B cell (primary cell): ENCODE data around the gene ODAD4. TPM values are rescaled to one million over a fixed set of nuclear protein-coding genes. Genes with fewer than 3 reads are reported as not detected.

ENCODE experiments used
- ATAC-seq: fragments of 200-7000 bp; cut with Tn5 transposase; one replicate; pipeline ENCODE4 v1.10.0; 2021; ENCODE audit warnings: low read depth, mild to moderate bottlenecking, moderate number of reproducible peaks, moderate library complexity
- CTCF ChIA-PET: fragments of 350-600 bp; sonication (Branson Sonifier 250); formaldehyde crosslinking; loops from one replicate; lab custom pipeline; 2021; ENCODE audit warnings: antibody characterized with exemption, inconsistent platforms; lab: Charles Lee
- POLR2A ChIA-PET: fragments of 350-600 bp; sonication (Branson Sonifier 250); formaldehyde crosslinking; loops from one replicate; lab custom pipeline; 2021; ENCODE audit warnings: antibody characterized with exemption; lab: Charles Lee
- DNase-seq: peaks from one replicate; pipeline ENCODE4 v3.0.0; 2013
- H2AFZ ChIP-seq: 2 replicates; pipeline ENCODE4 v1.6.1; 2012; ENCODE audit warnings: mild to moderate bottlenecking, low read depth, low read length; ENCODE audit not compliant: insufficient read depth, poor library complexity, severe bottlenecking
- H3K27ac ChIP-seq, 2 donors: 1 replicate in 1 of 2; 2 replicates in 1 of 2; pipeline ENCODE4 v1.5.1; 2012 to 2013; ENCODE audit warnings: low read length in 2 of 2, mild to moderate bottlenecking in 2 of 2, moderate library complexity in 1 of 2
- H3K27me3 ChIP-seq, 4 experiments: fragments of 200-600 bp in 1 of 4; sonication (generic) in 1 of 4; replicated peaks in 1 of 4; 1 replicate in 2 of 4; 2 replicates in 2 of 4; pipeline versions ENCODE4 v1.6.1 to v1.7.0; 2013 to 2016; ENCODE audit warnings: low read length in 3 of 4, mild to moderate bottlenecking in 2 of 4, mixed read lengths in 1 of 4, moderate library complexity in 1 of 4; ENCODE audit not compliant: insufficient read depth in 4 of 4, control insufficient read depth in 3 of 4; ENCODE audit errors: control extremely low read depth in 1 of 4
- H3K36me3 ChIP-seq, 2 experiments: replicated peaks in 1 of 2; 1 replicate in 1 of 2; 2 replicates in 1 of 2; pipeline versions ENCODE4 v1.6.1 to v1.7.1; 2013; ENCODE audit warnings: low read length in 1 of 2; ENCODE audit not compliant: insufficient read depth in 2 of 2, control insufficient read depth in 1 of 2; ENCODE audit errors: control extremely low read depth in 1 of 2, extremely low read depth in 1 of 2
- H3K4me1 ChIP-seq, 2 donors: fragments of 200-600 bp in 1 of 2; sonication (generic) in 1 of 2; 1 replicate in 1 of 2; 2 replicates in 1 of 2; pipeline versions ENCODE4 v1.5.1 to v1.6.1; 2013 to 2017; ENCODE audit warnings: low read length in 2 of 2; ENCODE audit not compliant: control insufficient read depth in 2 of 2, insufficient read depth in 2 of 2
- H3K4me2 ChIP-seq: replicated peaks from 2 replicates; pipeline ENCODE3; 2012; ENCODE audit warnings: mild to moderate bottlenecking, low read depth, low read length; ENCODE audit not compliant: poor library complexity, severe bottlenecking
- H3K4me3 ChIP-seq, 5 experiments: fragments of 200-600 bp in 1 of 5; sonication (generic) in 1 of 5; 1 replicate in 3 of 5; 2 replicates in 2 of 5; pipeline versions ENCODE4 v1.5.1 to v1.7.0; 2011 to 2016; ENCODE audit warnings: low read length in 4 of 5, mild to moderate bottlenecking in 4 of 5, low read depth in 2 of 5, control low read depth in 1 of 5, moderate library complexity in 1 of 5; ENCODE audit not compliant: insufficient read depth in 1 of 5; ENCODE audit errors: control extremely low read depth in 1 of 5, extremely low read depth in 1 of 5
- H3K79me2 ChIP-seq: fragments of 200-600 bp; sonication (generic); one replicate; pipeline ENCODE4 v1.6.0; 2016; ENCODE audit warnings: low read length; ENCODE audit not compliant: control insufficient read depth, insufficient read depth
- H3K9ac ChIP-seq: fragments of 200-600 bp; sonication (generic); 2 replicates; pipeline ENCODE4 v1.6.1; 2017; ENCODE audit warnings: mild to moderate bottlenecking, low read length, moderate library complexity
- H3K9me3 ChIP-seq, 3 donors: one replicate each; pipeline versions ENCODE4 v1.6.1 to v1.7.1; 2013; ENCODE audit warnings: low read length in 2 of 3; ENCODE audit not compliant: control insufficient read depth in 2 of 3, insufficient read depth in 1 of 3; ENCODE audit errors: control extremely low read depth in 1 of 3
- H4K20me1 ChIP-seq: 2 replicates; pipeline ENCODE4 v1.6.0; 2012; ENCODE audit warnings: mild to moderate bottlenecking, low read length; ENCODE audit not compliant: insufficient read depth, control insufficient read depth, poor library complexity, severe bottlenecking
- H3K27ac Mint-ChIP-seq: one replicate; pipeline ENCODE4 v1.8.0; 2021; ENCODE audit warnings: mixed read lengths
- H3K27me3 Mint-ChIP-seq: one replicate; pipeline ENCODE4 v1.8.0; 2021; ENCODE audit warnings: mixed read lengths
- H3K4me1 Mint-ChIP-seq: one replicate; pipeline ENCODE4 v1.8.0; 2021; ENCODE audit warnings: mixed read lengths
- H3K4me3 Mint-ChIP-seq: one replicate; pipeline ENCODE4 v1.8.0; 2021; ENCODE audit warnings: mixed read lengths
- H3K9me3 Mint-ChIP-seq: one replicate; pipeline ENCODE4 v1.8.0; 2022; ENCODE audit warnings: mixed read lengths; ENCODE audit not compliant: insufficient read depth
- CTCF ChIP-seq: fragments of 200-600 bp; IDR thresholded peaks from one replicate; pipeline ENCODE4 v1.8.0; 2022; ENCODE audit warnings: antibody characterized with exemption, mild to moderate bottlenecking
- EZH2 ChIP-seq: IDR thresholded peaks from 2 replicates; pipeline ENCODE4 v1.6.1; 2012; ENCODE audit warnings: borderline replicate concordance, low read depth, mild to moderate bottlenecking, moderate library complexity, low read length; ENCODE audit not compliant: insufficient read depth, poor library complexity, severe bottlenecking
- WGBS: methylation state at CpG from one replicate; pipeline ENCODE4 v1.1.5; 2013; ENCODE audit warnings: missing lambda C conversion rate; ENCODE audit not compliant: insufficient coverage; 5-methylcytosine and 5-hydroxymethylcytosine counted together
- intact Hi-C: fragments of 100-400 bp; cut with micrococcal nuclease; formaldehyde crosslinking; loops from one replicate; pipeline ENCODE4 v1.10.0; 2022
- polyA plus RNA-seq: library from polyadenylated mRNA; depleted of rRNA; stranded (reverse); fragments of >200 nt; gene quantifications from 2 replicates; pipeline ENCODE4 v1.2.3, GENCODE V29; 2012
- total RNA-seq, 2 donors: library from RNA; stranded (reverse); fragments of 120-200 nt in 1 of 2; gene quantifications; 1 replicate in 1 of 2; 2 replicates in 1 of 2; pipeline versions ENCODE4 v1.2.3 to v1.2.4, GENCODE V29; 2013 to 2022

Gene ODAD4
- total and polyA plus RNA-seq, 2 donors (not counting 1 experiment from before 2014, with no cell fraction given), result 0.27 TPM; not detected in 1

- Mint-ChIP-seq H3K4me1 (peaks cover 26% of the 10 kb centered on the region), H3K4me3 (peak overlapping the region; percentile 20), H3K9me3 (no peaks in the 10 kb centered on the region), H3K27ac (peak overlapping the region; percentile 59), H3K27me3 (no peaks in the 10 kb centered on the region)
- no peak overlapping the region for H3K4me2 ChIP-seq
- H3K79me2 ChIP-seq, result peaks cover 8% of the 10 kb centered on the region
- H3K27me3 ChIP-seq, result no peaks in the 10 kb centered on the region
- H3K4me1 ChIP-seq, result peaks cover 9 to 33% of the 10 kb centered on the region in 2 donors
- peaks cover 0 to 3% (median 0%) of the 10 kb centered on the region in 3 donors for H3K9me3 ChIP-seq
- ChIA-PET POLR2A (interaction anchor here (1.2 kb wide), 1 partner anchor 10 kb away, joined by 3 read pairs; the partner anchor contains the start of gene CNP), CTCF (interaction anchor here (0.6 to 2.8 kb wide), 4 partner anchors 13 to 92 kb away, joined by 3 to 11 read pairs (median 6); partner anchors contain the start of gene DNAJC7)
- intact Hi-C loops, result no loop called here
- no peak overlapping the region for H3K4me3 ChIP-seq
- peaks cover 1 to 77% of the 10 kb centered on the region in 2 experiments for H3K36me3 ChIP-seq
- TF ChIP-seq CTCF, result no peak
- TF ChIP-seq EZH2, result no peak
- peaks cover 27% of the 10 kb centered on the region for H4K20me1 ChIP-seq
- H2AFZ ChIP-seq, result no peak overlapping the region
- WGBS, result 90% methylated on average over 8 of the region's 11 CpGs
- H3K9ac ChIP-seq, result no peak overlapping the region
- H3K27ac ChIP-seq, result peak overlapping the region in 1 of 2 donors; percentile 5
- DNase-seq (no peak), ATAC-seq (no peak)
Observed at GRCh38 chr17:41976142-41976768, 45.8 kb downstream of the ODAD4 start.

- ChIA-PET CTCF (interaction anchor here (0.6 to 1.1 kb wide), 2 partner anchors 19 to 140 kb away, joined by 3 read pairs; no protein-coding TSS in a partner anchor), POLR2A (no interaction called here)
- Histone ChIP-seq H3K79me2 (peaks cover 8% of the 10 kb centered on the region), H3K9ac (no peak overlapping the region), H3K36me3 (peaks cover 1 to 78% of the 10 kb centered on the region in 2 experiments), H3K27ac (no peak overlapping the region), H3K27me3 (no peaks in the 10 kb centered on the region), H3K4me3 (no peak overlapping the region), H3K4me2 (no peak overlapping the region), H3K9me3 (peaks cover 0 to 1% (median 0%) of the 10 kb centered on the region in 3 donors), H2AFZ (no peak overlapping the region), H3K4me1 (peaks cover 1 to 26% of the 10 kb centered on the region in 2 donors), H4K20me1 (peaks cover 17% of the 10 kb centered on the region)
- ATAC-seq (no peak), DNase-seq (no peak)
- peaks cover 18% of the 10 kb centered on the region for H3K4me1 Mint-ChIP-seq
- 94% methylated on average over 4 of the region's 4 CpGs for WGBS
- TF ChIP-seq CTCF, result no peak
- no peak for TF ChIP-seq EZH2
- H3K4me3 Mint-ChIP-seq, result no peak overlapping the region
- H3K9me3 Mint-ChIP-seq, result no peaks in the 10 kb centered on the region
- H3K27me3 Mint-ChIP-seq, result no peaks in the 10 kb centered on the region
- peak overlapping the region; percentile 59 for H3K27ac Mint-ChIP-seq
- intact Hi-C loops, result no loop called here
Observed at GRCh38 chr17:41977991-41978390, 47.6 kb downstream of the ODAD4 start.
